ENCODE measurements around the gene SIX5.
"Not testable (repeated sequence)": the region's sequence is repeated elsewhere in the genome, so short reads cannot be mapped to it uniquely, and the experiment has no call there.

Gene SIX5
- 0.30 to 1.1 reads per million in 2 experiments for total RNA-seq

GRCh38 chr19:45768984-45769782 lies at the start of gene SIX5:
TSS of gene SIX5 (minus strand) at chr19:45769252. CDS start at chr19:45768844, 408 bp downstream.
- peak; percentile 89 for DNase-seq (ENCODE audit: low read depth)

GRCh38 chr19:45817725-45818301 lies 48.8 kb upstream of the SIX5 start:
- no peak for DNase-seq (ENCODE audit: low read depth)

GRCh38 chr19:45817010-45817724 lies 48.1 kb upstream of the SIX5 start:
- peak; percentile 94 for DNase-seq (ENCODE audit: low read depth)

GRCh38 chr19:45816236-45817009 lies 47.4 kb upstream of the SIX5 start:
- no peak for DNase-seq (ENCODE audit: low read depth)

- DNase-seq (ENCODE audit: low read depth) = no peak
Measured at GRCh38 chr19:45815481-45816216, 46.6 kb upstream of the SIX5 start.

- no peak for DNase-seq (ENCODE audit: low read depth)
Measured at GRCh38 chr19:45814851-45815480, 45.9 kb upstream of the SIX5 start, which contains the start of gene RSPH6A. TSS of gene RSPH6A (minus strand) at chr19:45815308. CDS start at chr19:45815176, 132 bp downstream.

- DNase-seq (ENCODE audit: low read depth) = no peak
Measured at GRCh38 chr19:45814166-45814780, 45.2 kb upstream of the SIX5 start.

GRCh38 chr19:45812297-45812696 lies 43.2 kb upstream of the SIX5 start:
- no peak for DNase-seq (ENCODE audit: low read depth)

- no peak for DNase-seq (ENCODE audit: low read depth)
Measured at GRCh38 chr19:45809643-45810159, 40.6 kb upstream of the SIX5 start.

GRCh38 chr19:45805719-45806118 lies 36.7 kb upstream of the SIX5 start:
- DNase-seq (ENCODE audit: low read depth) = no peak

GRCh38 chr19:45804959-45805230 lies 35.8 kb upstream of the SIX5 start:
- DNase-seq (ENCODE audit: low read depth) = no peak

- no peak for DNase-seq (ENCODE audit: low read depth)
Measured at GRCh38 chr19:45804140-45804958, 35.3 kb upstream of the SIX5 start.

GRCh38 chr19:45801603-45802175 lies 32.6 kb upstream of the SIX5 start:
- DNase-seq (ENCODE audit: low read depth) = no peak

GRCh38 chr19:45800070-45800553 lies 31.1 kb upstream of the SIX5 start:
- DNase-seq (ENCODE audit: low read depth) = no peak

- not testable (repeated sequence) for DNase-seq (ENCODE audit: low read depth)
Measured at GRCh38 chr19:45799541-45799940, 30.5 kb upstream of the SIX5 start.

GRCh38 chr19:45798995-45799517 lies 30.0 kb upstream of the SIX5 start:
- peak; percentile 47 for DNase-seq (ENCODE audit: low read depth)

- no peak for DNase-seq (ENCODE audit: low read depth)
Measured at GRCh38 chr19:45794627-45795026, 25.6 kb upstream of the SIX5 start.

- no peak for DNase-seq (ENCODE audit: low read depth)
Measured at GRCh38 chr19:45793876-45794275, 24.8 kb upstream of the SIX5 start.

GRCh38 chr19:45793178-45793564 lies 24.1 kb upstream of the SIX5 start:
- DNase-seq (ENCODE audit: low read depth) = no peak

All from T follicular helper cell (primary cell).